Gastroesophageal sphincter (tissue), 4 donors: ENCODE results near the gene MRPL39. TPM values are rescaled to one million over a fixed set of nuclear protein-coding genes. Genes with fewer than 3 reads are reported as not detected.

ENCODE experiments used
- ATAC-seq: fragments of 150-250 bp; one replicate; pipeline ENCODE4 v1.9.1; 2016; ENCODE audit warnings: mild to moderate bottlenecking, moderate library complexity
- H3K27ac ChIP-seq, 4 donors: fragments of 200-600 bp; sonication (generic) in 3 of 4; 1 replicate in 3 of 4; 2 replicates in 1 of 4; pipeline ENCODE4 v1.5.1; 2016 to 2019
- H3K27me3 ChIP-seq: fragments of 200-600 bp; sonication (generic); one replicate; pipeline ENCODE4 v1.5.1; 2019
- H3K36me3 ChIP-seq, 2 donors: fragments of 200-600 bp; sonication (generic); one replicate each; pipeline ENCODE4 v1.5.1; 2019; ENCODE audit warnings: control low read depth in 1 of 2
- H3K4me1 ChIP-seq, 3 donors: fragments of 200-600 bp; sonication (generic); 1 replicate in 2 of 3; 2 replicates in 1 of 3; pipeline ENCODE4 v1.5.1; 2016 to 2019; ENCODE audit warnings: control low read depth in 2 of 3
- H3K4me3 ChIP-seq, 2 donors: fragments of 200-600 bp; sonication (generic); one replicate each; pipeline ENCODE4 v1.5.1; 2019; ENCODE audit warnings: mild to moderate bottlenecking in 1 of 2, moderate library complexity in 1 of 2
- H3K9me3 ChIP-seq, 3 donors: fragments of 200-600 bp; sonication (generic); one replicate each; pipeline ENCODE4 v1.5.1; 2017 to 2019; ENCODE audit warnings: control low read depth in 2 of 3
- CTCF ChIP-seq, 4 experiments: fragments of 200-600 bp in 2 of 4; fragments of 450-650 bp in 2 of 4; sonication (generic) in 1 of 4; IDR thresholded peaks; one replicate each; pipeline ENCODE4 v1.5.1; 2017 to 2019; ENCODE audit warnings: antibody characterized with exemption in 4 of 4, mild to moderate bottlenecking in 2 of 4, moderate library complexity in 2 of 4
- EP300 ChIP-seq: sonication (generic); formaldehyde crosslinking; IDR thresholded peaks from one replicate; pipeline ENCODE4 v1.6.1; 2017; ENCODE audit warnings: antibody characterized with exemption, mild to moderate bottlenecking
- POLR2A ChIP-seq, 2 donors: fragments of 450-650 bp; IDR thresholded peaks; one replicate each; pipeline ENCODE4 v1.6.1; 2017; ENCODE audit warnings: antibody characterized with exemption in 2 of 2, mild to moderate bottlenecking in 2 of 2, moderate library complexity in 1 of 2
- POLR2AphosphoS5 ChIP-seq: sonication (generic); formaldehyde crosslinking; IDR thresholded peaks from one replicate; pipeline ENCODE4 v1.6.1; 2017; ENCODE audit warnings: antibody characterized with exemption
- WGBS, 2 donors: methylation state at CpG; one replicate each; pipeline ENCODE4 v1.1.5; 2018; ENCODE audit warnings: low coverage in 1 of 2; 5-methylcytosine and 5-hydroxymethylcytosine counted together
- total RNA-seq, 4 donors: library from RNA; depleted of rRNA; stranded (reverse); fragments of >200 nt; gene quantifications; one replicate each; pipeline ENCODE4 v1.1.0, GENCODE V29; 2016

MRPL39 gene
- total RNA-seq, 4 donors from 2014 or later, result 17.0 to 37.4 (median 25.4) TPM

GRCh38 chr21:25586791-25587190, 20.5 kb downstream of the MRPL39 start:
- no peak for ATAC-seq

DNA sequence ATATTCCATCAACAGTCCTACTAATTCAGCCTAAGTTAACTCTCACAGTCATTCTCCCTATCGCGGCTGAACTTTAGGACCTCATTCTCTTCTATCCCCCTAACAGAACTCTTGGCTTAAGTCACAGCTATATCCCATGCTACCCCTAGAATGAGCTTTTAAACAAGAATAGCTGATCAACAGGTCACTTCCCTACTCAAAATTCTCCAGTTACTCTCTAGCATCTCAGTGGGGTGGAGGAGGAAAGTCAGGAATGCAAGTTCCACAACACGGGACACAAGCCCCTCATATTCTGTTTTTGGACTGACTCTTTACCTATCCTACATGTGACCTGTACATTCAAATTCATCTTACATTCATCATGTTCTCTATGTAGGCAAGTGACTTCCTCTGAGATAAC, 21.0 kb downstream of the MRPL39 start:
- no peaks in the 10 kb centered on the region for H3K9me3 ChIP-seq
- H3K27me3 ChIP-seq, result no peaks in the 10 kb centered on the region
- ATAC-seq, result no peak
- TF ChIP-seq POLR2A (IDR thresholded peaks at IDR 0.05) (no peak), EP300 (no peak), CTCF (IDR thresholded peaks at IDR 0.05) (no peak), POLR2AphosphoS5 (no peak)
- peaks cover 7 to 73% of the 10 kb centered on the region in 2 donors for H3K36me3 ChIP-seq
- H3K4me3 ChIP-seq, result no peak overlapping the region
- H3K27ac ChIP-seq, result no peak overlapping the region
- no peaks in the 10 kb centered on the region for H3K4me1 ChIP-seq
- 96 to 100% methylated on average over 2 to 3 of the region's 3 CpGs for WGBS, 2 donors

More at GRCh38 chr21:25586791-25587190, 20.5 kb downstream of the MRPL39 start:
- no peak overlapping the region for H3K27ac ChIP-seq
- 74 to 90% methylated on average over 2 of the region's 2 CpGs for WGBS, 2 donors
- peaks cover 7 to 73% of the 10 kb centered on the region in 2 donors for H3K36me3 ChIP-seq
- TF ChIP-seq POLR2AphosphoS5 (no peak), CTCF (IDR thresholded peaks at IDR 0.05) (no peak), EP300 (no peak), POLR2A (IDR thresholded peaks at IDR 0.05) (no peak)
- no peaks in the 10 kb centered on the region for H3K27me3 ChIP-seq
- no peaks in the 10 kb centered on the region for H3K9me3 ChIP-seq
- no peak overlapping the region for H3K4me3 ChIP-seq
- no peaks in the 10 kb centered on the region for H3K4me1 ChIP-seq

DNA sequence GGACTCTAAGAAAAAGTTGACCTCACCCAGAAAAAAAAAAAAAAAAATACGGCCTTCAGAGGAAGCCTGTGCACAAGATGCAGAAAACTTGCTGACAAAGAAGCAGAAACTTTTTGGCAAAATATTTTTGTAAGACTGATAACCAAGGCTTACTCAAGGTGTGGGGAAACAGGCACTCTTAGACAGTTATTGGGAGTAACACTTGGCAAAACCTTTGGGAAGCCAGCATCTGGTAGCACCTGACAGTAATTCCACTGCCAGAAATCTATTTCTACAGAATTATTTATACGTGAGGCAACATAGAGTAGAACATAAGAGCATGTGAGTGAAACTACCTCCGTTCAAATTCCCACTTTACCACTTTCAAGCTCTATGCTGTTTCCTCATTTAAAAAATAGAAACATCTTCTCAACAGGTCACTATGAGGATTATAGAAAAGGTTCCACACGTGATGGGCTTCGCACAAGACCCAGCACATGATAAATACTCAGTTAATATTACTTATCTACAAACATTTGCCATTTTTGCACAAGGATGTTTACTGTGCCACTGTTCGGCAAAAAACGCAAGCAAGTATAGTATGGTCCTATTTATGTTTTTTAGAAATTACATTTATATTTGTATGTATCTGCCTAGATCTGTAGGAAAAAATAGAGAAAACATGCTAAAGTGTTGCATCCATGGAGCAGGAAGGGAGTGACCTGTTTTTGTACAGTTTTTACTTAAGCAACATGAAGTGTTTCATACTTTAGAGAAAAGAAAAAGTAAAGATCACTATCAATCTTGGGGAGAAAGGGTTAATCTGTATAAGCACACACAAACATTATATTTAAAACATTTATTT, 22.2 kb downstream of the MRPL39 start:
- no peak overlapping the region for H3K4me3 ChIP-seq
- no peaks in the 10 kb centered on the region for H3K27me3 ChIP-seq
- 86 to 96% methylated on average over 7 of the region's 7 CpGs for WGBS, 2 donors
- no peaks in the 10 kb centered on the region for H3K9me3 ChIP-seq
- no peak for ATAC-seq
- no peak for TF ChIP-seq CTCF (IDR thresholded peaks at IDR 0.05)
- TF ChIP-seq EP300, result no peak
- no peak for TF ChIP-seq POLR2A (IDR thresholded peaks at IDR 0.05)
- TF ChIP-seq POLR2AphosphoS5, result no peak
- peaks cover 7 to 63% of the 10 kb centered on the region in 2 donors for H3K36me3 ChIP-seq
- H3K4me1 ChIP-seq, result no peaks in the 10 kb centered on the region
- no peak overlapping the region for H3K27ac ChIP-seq

- TF ChIP-seq POLR2A (IDR thresholded peaks at IDR 0.05) (no peak), CTCF (IDR thresholded peaks at IDR 0.05) (no peak), POLR2AphosphoS5 (no peak), EP300 (no peak)
- ATAC-seq, result no peak
- H3K4me1 ChIP-seq, result no peaks in the 10 kb centered on the region
- no peaks in the 10 kb centered on the region for H3K27me3 ChIP-seq
- 47 to 70% methylated on average over 3 to 5 of the region's 5 CpGs for WGBS, 2 donors
- H3K27ac ChIP-seq, result no peak overlapping the region
- no peaks in the 10 kb centered on the region for H3K9me3 ChIP-seq
- peaks cover 0 to 48% of the 10 kb centered on the region in 2 donors for H3K36me3 ChIP-seq
- H3K4me3 ChIP-seq, result no peak overlapping the region
Measured at GRCh38 chr21:25583370-25584130, 23.7 kb downstream of the MRPL39 start.
